ENCODE data around the gene INTS11. TPM values are rescaled to one million over a fixed set of nuclear protein-coding genes. Genes with fewer than 3 reads are reported as not detected.
A peak's percentile ranks its signal among the peaks of the same experiment; 100 is the strongest.

INTS11 gene
- total RNA-seq, 2 experiments from 2014 or later: 120 to 134 TPM

- H3K4me3 Mint-ChIP-seq: no peak overlapping the region
- H3K27me3 Mint-ChIP-seq (ENCODE audit: low read depth): no peaks in the 10 kb centered on the region
- POLR2A ChIA-PET: no interaction called here
- H3K9me3 Mint-ChIP-seq (ENCODE audit: insufficient read depth): no peaks in the 10 kb centered on the region
- ATAC-seq: no peak
- H3K36me3 Mint-ChIP-seq (ENCODE audit: low read depth): peaks cover 31% of the 10 kb centered on the region
- peaks cover 5% of the 10 kb centered on the region for H3K4me1 Mint-ChIP-seq (ENCODE audit: low read depth)
- CTCF ChIA-PET: interaction anchor here (1.3 kb wide), 1 partner anchor 191 kb away, joined by 7 read pairs; no protein-coding TSS in a partner anchor
- DNase-seq: no peak
- no peak overlapping the region for H3K27ac Mint-ChIP-seq
Observed at GRCh38 chr1:1312450-1313314, 11.8 kb downstream of the INTS11 start.

GRCh38 chr1:1311107-1312104 lies 13.1 kb downstream of the INTS11 start:
- ATAC-seq (no peak), DNase-seq (no peak)
- no peaks in the 10 kb centered on the region for H3K9me3 Mint-ChIP-seq (ENCODE audit: insufficient read depth)
- H3K4me1 Mint-ChIP-seq (ENCODE audit: low read depth): peaks cover 10% of the 10 kb centered on the region
- no peaks in the 10 kb centered on the region for H3K27me3 Mint-ChIP-seq (ENCODE audit: low read depth)
- ChIA-PET POLR2A (interaction anchor here (1.2 kb wide), 1 partner anchor 10 kb away, joined by 4 read pairs; no protein-coding TSS in a partner anchor), CTCF (interaction anchor here (1.3 kb wide), 1 partner anchor 247 kb away, joined by 3 read pairs; no protein-coding TSS in a partner anchor)
- no peak overlapping the region for H3K4me3 Mint-ChIP-seq
- no peak overlapping the region for H3K27ac Mint-ChIP-seq
- peaks cover 27% of the 10 kb centered on the region for H3K36me3 Mint-ChIP-seq (ENCODE audit: low read depth)

GRCh38 chr1:1310476-1311053 lies 13.9 kb downstream of the INTS11 start:
- no peak for ATAC-seq
- CTCF ChIA-PET: no interaction called here
- peak overlapping the region; percentile 77 for H3K4me3 Mint-ChIP-seq
- H3K36me3 Mint-ChIP-seq (ENCODE audit: low read depth): peaks cover 21% of the 10 kb centered on the region
- H3K9me3 Mint-ChIP-seq (ENCODE audit: insufficient read depth): no peaks in the 10 kb centered on the region
- DNase-seq: no peak
- POLR2A ChIA-PET: no interaction called here
- H3K4me1 Mint-ChIP-seq (ENCODE audit: low read depth): peaks cover 17% of the 10 kb centered on the region
- peak overlapping the region; percentile 63 for H3K27ac Mint-ChIP-seq
- H3K27me3 Mint-ChIP-seq (ENCODE audit: low read depth): no peaks in the 10 kb centered on the region

GRCh38 chr1:1310109-1310385 lies 14.4 kb downstream of the INTS11 start:
- H3K4me3 Mint-ChIP-seq: peak overlapping the region; percentile 77
- no peak for ATAC-seq
- CTCF ChIA-PET: interaction anchor here (0.7 kb wide), 1 partner anchor 595 kb away, joined by 5 read pairs; no protein-coding TSS in a partner anchor

GRCh38 chr1:1309251-1310108 lies 15.0 kb downstream of the INTS11 start:
- no peak for ATAC-seq
- Mint-ChIP-seq H3K9me3 (ENCODE audit: insufficient read depth) (no peaks in the 10 kb centered on the region), H3K4me1 (ENCODE audit: low read depth) (peaks cover 21% of the 10 kb centered on the region), H3K36me3 (ENCODE audit: low read depth) (peaks cover 17% of the 10 kb centered on the region), H3K4me3 (peak overlapping the region; percentile 77), H3K27ac (peak overlapping the region; percentile 70), H3K27me3 (ENCODE audit: low read depth) (no peaks in the 10 kb centered on the region)
- ChIA-PET POLR2A (no interaction called here), CTCF (interaction anchor here (0.7 kb wide), 1 partner anchor 596 kb away, joined by 5 read pairs; no protein-coding TSS in a partner anchor)
- no peak for DNase-seq

More at GRCh38 chr1:1310109-1310385, 14.4 kb downstream of the INTS11 start:
- H3K9me3 Mint-ChIP-seq (ENCODE audit: insufficient read depth): no peaks in the 10 kb centered on the region
- POLR2A ChIA-PET: no interaction called here
- no peak for DNase-seq
- peaks cover 18% of the 10 kb centered on the region for H3K4me1 Mint-ChIP-seq (ENCODE audit: low read depth)
- H3K27me3 Mint-ChIP-seq (ENCODE audit: low read depth): no peaks in the 10 kb centered on the region
- peak overlapping the region; percentile 64 for H3K27ac Mint-ChIP-seq
- peaks cover 21% of the 10 kb centered on the region for H3K36me3 Mint-ChIP-seq (ENCODE audit: low read depth)

- Mint-ChIP-seq H3K27me3 (ENCODE audit: low read depth) (no peaks in the 10 kb centered on the region), H3K4me1 (ENCODE audit: low read depth) (peaks cover 23% of the 10 kb centered on the region), H3K36me3 (ENCODE audit: low read depth) (peaks cover 16% of the 10 kb centered on the region), H3K4me3 (peak overlapping the region; percentile 84), H3K9me3 (ENCODE audit: insufficient read depth) (no peaks in the 10 kb centered on the region), H3K27ac (peak overlapping the region; percentile 89)
- ATAC-seq (no peak), DNase-seq (no peak)
- POLR2A ChIA-PET: no interaction called here
- CTCF ChIA-PET: no interaction called here
Observed at GRCh38 chr1:1308756-1309250, 15.7 kb downstream of the INTS11 start.

GRCh38 chr1:1307923-1308755 lies 16.3 kb downstream of the INTS11 start, which contains the start of the genes ACAP3 and PUSL1:
Gene ACAP3 (minus strand): TSS chr1:1307930. CDS start chr1:1307815, 115 bp downstream.
Gene PUSL1 (plus strand): TSS chr1:1308597. CDS start chr1:1308644, 47 bp downstream.
- H3K36me3 Mint-ChIP-seq (ENCODE audit: low read depth): peaks cover 9% of the 10 kb centered on the region
- ATAC-seq (peak; percentile 67), DNase-seq (peak; percentile 91)
- ChIA-PET POLR2A (no interaction called here), CTCF (no interaction called here)
- H3K9me3 Mint-ChIP-seq (ENCODE audit: insufficient read depth): no peaks in the 10 kb centered on the region
- H3K27me3 Mint-ChIP-seq (ENCODE audit: low read depth): no peaks in the 10 kb centered on the region
- peak within 1 kb of the TSS; percentile 84 for H3K4me3 Mint-ChIP-seq
- peaks cover 23% of the 10 kb centered on the region for H3K4me1 Mint-ChIP-seq (ENCODE audit: low read depth)
- peak within 1 kb of the TSS; percentile 95 for H3K27ac Mint-ChIP-seq

GRCh38 chr1:1307261-1307922 lies 17.1 kb downstream of the INTS11 start:
- Mint-ChIP-seq H3K27me3 (ENCODE audit: low read depth) (no peaks in the 10 kb centered on the region), H3K4me1 (ENCODE audit: low read depth) (peaks cover 23% of the 10 kb centered on the region), H3K9me3 (ENCODE audit: insufficient read depth) (no peaks in the 10 kb centered on the region), H3K4me3 (peak overlapping the region; percentile 84), H3K36me3 (ENCODE audit: low read depth) (peaks cover 6% of the 10 kb centered on the region), H3K27ac (peak overlapping the region; percentile 95)
- no peak for DNase-seq
- ChIA-PET POLR2A (no interaction called here), CTCF (interaction anchor here (1.0 kb wide), 1 partner anchor 185 kb away, joined by 4 read pairs; no protein-coding TSS in a partner anchor)
- peak; percentile 5 for ATAC-seq

- no peaks in the 10 kb centered on the region for H3K27me3 Mint-ChIP-seq (ENCODE audit: low read depth)
- ChIA-PET POLR2A (no interaction called here), CTCF (interaction anchor here (1.0 kb wide), 1 partner anchor 184 kb away, joined by 4 read pairs; no protein-coding TSS in a partner anchor)
- DNase-seq: no peak
- peak overlapping the region; percentile 84 for H3K4me3 Mint-ChIP-seq
- peaks cover 23% of the 10 kb centered on the region for H3K4me1 Mint-ChIP-seq (ENCODE audit: low read depth)
- H3K27ac Mint-ChIP-seq: peak overlapping the region; percentile 95
- H3K36me3 Mint-ChIP-seq (ENCODE audit: low read depth): peaks cover 6% of the 10 kb centered on the region
- no peak for ATAC-seq
- H3K9me3 Mint-ChIP-seq (ENCODE audit: insufficient read depth): no peaks in the 10 kb centered on the region
Observed at GRCh38 chr1:1306661-1307260, 17.7 kb downstream of the INTS11 start.
